Esophagus muscularis mucosa (tissue), 4 donors: ENCODE data around the gene TOMM20L. TPM values are rescaled to one million over a fixed set of nuclear protein-coding genes. Genes with fewer than 3 reads are reported as not detected.
A peak's percentile ranks its signal among the peaks of the same experiment; 100 is the strongest.
"Not testable (repeated sequence)": the region's sequence is repeated elsewhere in the genome, so short reads cannot be mapped to it uniquely, and the experiment has no call there.

Experiments used
- DNase-seq: peaks from one replicate; pipeline ENCODE4 v3.0.0-alpha.2; 2017; ENCODE audit errors: extremely low spot score
- H3K27ac ChIP-seq, 4 donors: fragments of 200-600 bp; sonication (generic); replicated peaks in 1 of 4; 1 replicate in 3 of 4; 2 replicates in 1 of 4; pipeline ENCODE4 v1.5.1; 2016 to 2019; ENCODE audit warnings: mild to moderate bottlenecking in 1 of 4
- H3K27me3 ChIP-seq, 4 donors: fragments of 200-600 bp; sonication (generic); one replicate each; pipeline versions ENCODE4 v1.5.1 to v1.6.0; 2016 to 2019
- H3K36me3 ChIP-seq, 4 donors: fragments of 200-600 bp; sonication (generic); one replicate each; pipeline ENCODE4 v1.5.1; 2016 to 2019
- H3K4me1 ChIP-seq, 4 donors: fragments of 200-600 bp; sonication (generic); one replicate each; pipeline ENCODE4 v1.5.1; 2016 to 2019
- H3K4me3 ChIP-seq, 4 donors: fragments of 200-600 bp; sonication (generic); 1 replicate in 2 of 4; 2 replicates in 2 of 4; pipeline ENCODE4 v1.5.1; 2016 to 2019; ENCODE audit warnings: mild to moderate bottlenecking in 4 of 4, moderate library complexity in 1 of 4
- H3K9me3 ChIP-seq, 4 donors: fragments of 200-600 bp; sonication (generic); 1 replicate in 3 of 4; 2 replicates in 1 of 4; pipeline ENCODE4 v1.5.1; 2016 to 2019
- CTCF ChIP-seq, 3 experiments: fragments of 200-600 bp in 2 of 3; fragments of 450-650 bp in 1 of 3; sonication (generic) in 2 of 3; IDR thresholded peaks; one replicate each; pipeline ENCODE4 v1.5.1; 2017 to 2019; ENCODE audit warnings: antibody characterized with exemption in 3 of 3, mild to moderate bottlenecking in 2 of 3, moderate library complexity in 1 of 3
- EP300 ChIP-seq: sonication (generic); formaldehyde crosslinking; IDR thresholded peaks from one replicate; pipeline ENCODE4 v1.6.1; 2017; ENCODE audit warnings: antibody characterized with exemption
- POLR2A ChIP-seq: fragments of 450-650 bp; IDR thresholded peaks from one replicate; pipeline ENCODE4 v1.6.1; 2017; ENCODE audit warnings: antibody characterized with exemption, moderate library complexity, mild to moderate bottlenecking, low read depth
- POLR2AphosphoS5 ChIP-seq, 2 donors: sonication (generic); formaldehyde crosslinking; IDR thresholded peaks; one replicate each; pipeline ENCODE4 v1.6.1; 2017; ENCODE audit warnings: antibody characterized with exemption in 2 of 2
- WGBS: methylation state at CpG from one replicate; pipeline ENCODE4 v1.1.5; 2018; 5-methylcytosine and 5-hydroxymethylcytosine counted together
- intact Hi-C: fragments of 100-400 bp; cut with DNase I; formaldehyde crosslinking; loops from one replicate; pipeline ENCODE4 v1.15.1; 2023
- total RNA-seq, 4 donors: library from RNA; depleted of rRNA; stranded (reverse); fragments of >200 nt; gene quantifications; one replicate each; pipeline versions ENCODE4 v1.1.0 to v1.2.1, GENCODE V29; 2016

TOMM20L gene
- total RNA-seq = not detected

GRCh38 chr14:58395812-58396788, at the start of gene TOMM20L:
TOMM20L (plus strand) TSS chr14:58395930; CDS start chr14:58395958, 28 bp downstream.
- WGBS = 33% methylated on average over 22 of the region's 86 CpGs

GRCh38 chr14:58353516-58354299, 42.0 kb upstream of the TOMM20L start:
- Histone ChIP-seq H3K36me3 (peaks cover 5 to 69% (median 39%) of the 10 kb centered on the region in 4 donors), H3K27ac (peak overlapping the region in 3 of 4 donors; percentile 38 to 40 (median 40)), H3K4me1 (peaks cover 3 to 22% (median 12%) of the 10 kb centered on the region in 4 donors), H3K9me3 (no peaks in the 10 kb centered on the region), H3K27me3 (no peaks in the 10 kb centered on the region), H3K4me3 (peak overlapping the region; percentile 12 to 38 (median 34))
- WGBS = 71% methylated on average over 4 of the region's 4 CpGs
- intact Hi-C loops = no loop called here
- DNase-seq = no peak
- no peak for TF ChIP-seq CTCF (IDR thresholded peaks at IDR 0.05)
- no peak for TF ChIP-seq POLR2AphosphoS5 (IDR thresholded peaks at IDR 0.05)
- no peak for TF ChIP-seq EP300
- TF ChIP-seq POLR2A = no peak

More at GRCh38 chr14:58395812-58396788, at the start of gene TOMM20L:
- TF ChIP-seq CTCF (IDR thresholded peaks at IDR 0.05) = peak in 2 of 3 experiments; percentile 84 to 90
- no peak for TF ChIP-seq POLR2AphosphoS5 (IDR thresholded peaks at IDR 0.05)
- no peaks in the 10 kb centered on the region for H3K27me3 ChIP-seq
- H3K9me3 ChIP-seq = no peaks in the 10 kb centered on the region
- peak within 1 kb of the TSS; percentile 67 to 71 (median 70) for H3K4me3 ChIP-seq
- intact Hi-C loops = no loop called here
- DNase-seq = peak; percentile 92
- H3K27ac ChIP-seq = peak within 1 kb of the TSS; percentile 78 to 87 (median 79)
- no peaks in the 10 kb centered on the region for H3K36me3 ChIP-seq
- H3K4me1 ChIP-seq = peaks cover 4 to 17% (median 15%) of the 10 kb centered on the region in 4 donors

- H3K9me3 ChIP-seq = no peaks in the 10 kb centered on the region
- H3K4me1 ChIP-seq = peaks cover 3 to 22% (median 12%) of the 10 kb centered on the region in 4 donors
- no peak overlapping the region for H3K4me3 ChIP-seq
- intact Hi-C loops = no loop called here
- peaks cover 8 to 72% (median 40%) of the 10 kb centered on the region in 4 donors for H3K36me3 ChIP-seq
- no peaks in the 10 kb centered on the region for H3K27me3 ChIP-seq
- DNase-seq = no peak
- WGBS = 91% methylated on average over 2 of the region's 2 CpGs
- TF ChIP-seq POLR2AphosphoS5 (IDR thresholded peaks at IDR 0.05) = no peak
- TF ChIP-seq CTCF (IDR thresholded peaks at IDR 0.05) = no peak
- no peak for TF ChIP-seq EP300
- TF ChIP-seq POLR2A = no peak
- H3K27ac ChIP-seq = peak overlapping the region in 1 of 4 donors; percentile 24
Measured at GRCh38 chr14:58354808-58355207, 40.9 kb upstream of the TOMM20L start.

GRCh38 chr14:58356268-58356667, 39.5 kb upstream of the TOMM20L start:
- peaks cover 3 to 22% (median 12%) of the 10 kb centered on the region in 4 donors for H3K4me1 ChIP-seq
- H3K27ac ChIP-seq = peak overlapping the region in 1 of 4 donors; percentile 15
- no peak for DNase-seq
- intact Hi-C loops = no loop called here
- no peak overlapping the region for H3K4me3 ChIP-seq
- 53% methylated on average over 1 of the region's 1 CpG for WGBS
- H3K9me3 ChIP-seq = no peaks in the 10 kb centered on the region
- peaks cover 11 to 76% (median 46%) of the 10 kb centered on the region in 4 donors for H3K36me3 ChIP-seq
- no peaks in the 10 kb centered on the region for H3K27me3 ChIP-seq
- no peak for TF ChIP-seq CTCF (IDR thresholded peaks at IDR 0.05)
- no peak for TF ChIP-seq POLR2A
- TF ChIP-seq POLR2AphosphoS5 (IDR thresholded peaks at IDR 0.05) = no peak
- TF ChIP-seq EP300 = no peak

GRCh38 chr14:58362272-58362671, 33.5 kb upstream of the TOMM20L start:
- DNase-seq, intact Hi-C loops, H3K9me3 ChIP-seq, H3K4me1 ChIP-seq, H3K27me3 ChIP-seq, H3K4me3 ChIP-seq, H3K27ac ChIP-seq: not testable (repeated sequence)
- peaks cover 13 to 82% (median 62%) of the 10 kb centered on the region in 4 donors for H3K36me3 ChIP-seq
- WGBS = 100% methylated on average over 1 of the region's 1 CpG
